SW 1271 (cell line): ENCODE data around the gene PFKP.
"Not testable (repeated sequence)": the region's sequence is repeated elsewhere in the genome, so short reads cannot be mapped to it uniquely, and the experiment has no call there.

Source experiments
- DNase-seq, 2 experiments: peaks; one replicate each; lab custom pipeline; 2025; lab: John Stamatoyannopoulos, UW

PFKP gene

DNA sequence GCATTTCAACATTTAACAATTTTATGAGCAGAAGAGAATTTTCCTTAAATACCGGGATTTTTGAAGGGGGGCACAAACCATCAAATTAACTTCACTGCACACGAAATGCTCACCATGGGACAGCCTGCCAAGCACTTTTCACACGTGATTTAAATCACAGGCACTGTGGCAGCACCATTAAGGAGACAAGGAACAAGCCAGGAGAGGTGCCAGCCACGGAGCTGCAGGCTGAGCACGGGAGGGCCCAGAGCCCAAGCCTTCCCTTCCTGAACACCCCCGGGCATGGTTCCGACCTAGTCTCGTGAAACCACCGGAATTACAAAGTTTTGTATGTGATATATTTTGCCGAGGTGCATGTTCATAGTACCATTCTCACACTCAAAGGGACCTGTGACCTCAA is 91.8 kb downstream of the PFKP start:
- DNase-seq, result no peak

DNA sequence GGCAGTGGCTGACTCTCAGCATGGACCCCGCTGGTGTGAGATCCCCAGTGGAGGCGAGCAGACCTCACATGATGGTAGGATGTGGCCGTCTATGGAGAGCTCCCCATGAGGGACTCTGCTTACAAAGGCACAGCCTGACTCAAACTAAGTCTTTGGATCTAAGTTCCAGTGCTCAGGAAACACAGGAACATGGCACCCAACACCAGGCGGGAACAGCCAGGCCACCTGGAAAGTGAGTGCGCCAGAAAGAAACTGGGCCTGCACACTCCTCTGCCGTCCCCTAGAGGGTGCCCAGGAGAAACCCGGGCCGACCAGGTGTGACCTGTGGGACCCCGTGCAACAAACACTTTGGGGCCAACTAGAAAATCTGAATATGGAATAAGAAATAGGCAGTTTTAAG is 95.2 kb downstream of the PFKP start:
- no peak for DNase-seq

DNA sequence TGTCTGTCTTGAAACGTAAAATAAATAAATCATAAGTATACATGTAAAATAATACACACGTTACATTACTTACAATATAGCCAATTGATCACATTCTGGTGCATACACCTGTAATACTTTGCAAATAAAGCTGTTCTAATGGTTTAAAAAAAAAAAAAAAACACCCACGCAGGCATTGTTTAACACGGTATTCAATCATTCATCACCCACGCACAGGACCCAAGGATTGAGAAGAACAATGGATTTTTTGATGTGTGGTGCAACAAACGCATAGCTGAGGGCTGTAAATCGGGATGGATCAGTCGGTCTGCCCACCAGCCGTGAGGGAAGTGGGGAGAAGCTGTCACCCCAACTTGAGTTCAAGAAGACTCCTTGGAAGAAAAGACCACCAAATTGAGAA is 96.5 kb downstream of the PFKP start:
- DNase-seq, result no peak

DNA sequence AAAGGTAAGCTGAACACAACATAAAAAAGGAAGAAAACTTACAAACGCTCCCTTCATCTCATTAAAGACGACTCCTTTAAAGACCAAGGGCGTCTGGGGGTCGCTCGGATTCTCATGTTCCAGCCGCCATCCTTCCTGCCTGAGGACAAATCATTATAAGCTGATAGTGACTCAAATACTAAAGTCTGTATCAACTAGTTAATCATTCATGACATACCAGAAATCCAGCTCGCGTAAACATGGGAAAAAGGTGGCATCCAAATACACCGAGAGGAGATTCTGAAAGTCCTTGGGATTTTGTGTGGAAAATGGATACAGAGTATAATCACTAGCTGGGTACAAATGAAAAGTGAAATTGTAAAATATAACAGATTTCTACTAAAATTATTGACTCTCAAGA is 97.8 kb downstream of the PFKP start:
- DNase-seq, result no peak

DNA sequence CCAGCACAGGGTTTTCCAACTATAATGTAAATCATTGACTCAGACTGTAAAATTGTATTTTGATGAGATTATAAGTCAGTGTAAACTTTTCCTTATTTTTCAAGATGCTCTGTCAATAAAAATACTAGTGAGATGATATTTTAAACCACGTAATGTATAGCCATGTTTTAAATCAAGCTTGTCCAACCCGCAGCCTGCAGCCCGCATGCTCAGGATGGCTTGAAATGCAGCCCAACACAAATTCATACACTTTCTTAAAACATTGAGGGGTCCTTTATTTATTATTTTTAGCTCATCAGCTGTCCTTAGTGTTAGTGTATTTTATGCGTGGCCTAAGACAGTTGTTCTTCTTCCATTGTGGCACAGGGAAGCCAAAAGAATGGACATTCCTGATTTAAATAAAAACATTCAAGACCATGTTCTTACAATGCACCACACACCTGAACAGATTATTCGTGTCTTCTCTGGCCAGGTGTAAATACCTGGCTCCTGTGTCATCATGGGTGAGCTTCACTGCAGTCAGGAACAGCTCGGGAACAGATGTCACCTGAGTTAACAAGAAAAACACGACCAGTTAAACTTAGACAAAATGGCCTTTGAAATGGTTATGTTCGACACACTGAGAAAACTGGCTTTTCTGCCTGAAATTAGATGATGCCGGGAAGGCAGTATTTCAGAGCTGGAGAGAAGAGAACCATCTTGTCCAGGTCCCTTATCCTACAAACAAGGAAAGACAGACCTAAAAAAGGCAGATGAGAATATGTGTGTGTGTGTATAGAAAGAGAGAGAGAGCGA is 99.3 kb downstream of the PFKP start:
- DNase-seq, result no peak

DNA sequence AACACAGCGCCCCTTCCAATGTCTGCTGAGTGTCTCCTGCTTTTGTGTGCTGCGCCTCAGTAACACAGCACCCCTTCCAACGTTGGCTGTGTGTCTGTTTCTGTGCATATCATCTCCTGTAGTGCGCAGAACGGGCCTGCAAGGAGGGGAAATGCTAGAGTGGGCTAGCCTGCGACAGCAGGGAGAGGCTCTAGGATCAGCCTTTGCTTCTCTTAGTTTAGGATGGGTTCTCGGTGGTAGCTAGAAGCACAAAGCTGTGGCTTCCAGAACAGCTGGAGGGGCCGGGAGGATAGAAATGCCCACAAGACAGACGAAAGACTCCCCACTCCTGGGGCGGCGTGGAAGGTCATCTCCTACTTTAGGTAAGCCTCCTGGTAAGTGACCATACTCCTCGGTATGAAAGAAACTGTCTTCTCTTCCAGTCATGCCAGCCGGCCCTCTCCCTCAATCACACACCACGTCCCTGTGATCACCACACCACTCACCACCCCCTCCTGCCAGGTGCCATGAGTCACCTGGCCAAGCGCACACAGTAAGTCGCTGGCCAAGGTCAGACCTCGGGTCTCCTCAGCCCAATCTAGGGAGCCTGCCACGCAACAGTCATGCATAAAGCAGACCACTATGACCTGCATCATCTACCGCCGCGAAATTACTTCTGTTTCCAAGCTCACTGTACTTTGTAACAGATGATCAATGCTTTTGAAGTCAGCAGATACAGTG is 100.4 kb downstream of the PFKP start:
- DNase-seq, result no peak

DNA sequence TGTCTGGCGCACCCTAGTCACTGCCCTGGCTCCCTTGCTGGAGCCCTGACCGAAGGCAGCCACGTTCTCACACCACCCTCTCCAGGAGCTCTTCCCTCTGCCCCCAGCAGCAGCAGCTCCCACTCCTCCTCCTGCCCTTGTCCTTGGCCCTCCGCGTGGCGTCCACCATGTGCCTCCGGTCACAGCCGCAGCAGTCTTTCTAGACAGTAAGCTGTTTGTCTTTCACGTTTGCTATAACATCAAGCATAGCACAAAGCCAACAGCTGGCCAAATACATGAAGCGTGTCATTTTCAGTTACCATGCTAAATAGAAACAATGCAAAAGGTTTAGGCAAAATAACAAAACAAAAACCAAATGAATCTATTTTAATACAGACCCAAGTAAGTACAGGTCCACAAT is 101.9 kb downstream of the PFKP start:
- no peak for DNase-seq

DNA sequence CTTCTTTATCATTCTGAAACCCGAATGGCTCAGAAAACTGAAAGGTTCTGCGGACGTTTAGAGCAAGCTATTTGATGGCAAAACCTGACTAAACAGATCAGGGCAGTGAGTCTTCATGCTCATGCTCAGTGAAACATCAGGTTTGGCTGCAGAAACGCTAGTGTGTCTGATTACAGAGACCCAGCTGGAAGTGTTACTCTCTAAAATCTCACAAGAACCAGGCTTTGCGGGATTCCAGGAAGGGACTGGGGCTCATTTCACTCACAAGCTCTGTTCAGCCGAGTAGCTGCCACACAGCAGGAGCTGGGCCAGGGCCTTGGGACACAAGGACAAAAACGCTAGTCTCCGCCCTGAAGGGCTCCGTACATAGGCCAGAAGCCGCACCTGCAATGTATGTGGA is 102.3 kb downstream of the PFKP start:
- no peak for DNase-seq

DNA sequence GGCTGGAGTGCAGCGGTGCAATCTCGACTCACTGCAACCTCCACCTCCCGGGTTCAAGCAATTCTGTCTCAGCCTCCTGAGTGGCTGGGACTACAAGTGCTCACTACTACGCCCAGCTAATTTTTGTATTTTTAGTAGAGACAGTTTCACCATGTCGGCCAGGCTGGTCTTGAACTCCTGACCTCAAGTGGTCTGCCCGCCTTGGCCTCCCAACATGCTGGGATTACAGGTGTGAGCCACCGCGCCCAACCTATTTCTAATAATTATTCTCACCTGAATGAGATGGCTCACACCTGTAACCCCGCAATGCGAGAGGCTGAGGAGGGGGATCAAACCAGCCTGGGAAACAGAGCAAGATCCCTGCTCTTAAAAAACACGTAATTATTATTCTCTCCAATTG is 104.1 kb downstream of the PFKP start:
- not testable (repeated sequence) for DNase-seq

DNA sequence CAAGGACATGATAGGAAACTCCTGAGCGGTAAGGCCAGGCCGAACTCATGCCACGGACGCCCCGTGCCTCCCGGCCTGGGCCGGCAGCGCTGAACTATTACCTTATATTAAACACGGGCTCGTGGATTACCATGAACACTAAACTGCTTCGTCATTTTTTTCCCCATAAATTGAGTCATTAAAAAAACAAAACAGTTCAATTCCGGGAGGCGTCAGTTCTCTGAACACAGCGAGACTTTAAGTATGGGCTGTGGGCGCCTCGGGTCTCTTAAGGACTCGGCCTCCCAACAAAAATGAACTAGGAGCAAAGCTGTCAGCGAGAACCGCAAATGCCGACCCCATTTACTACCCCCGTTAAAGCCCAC is 104.7 kb downstream of the PFKP start:
- DNase-seq, result no peak

DNA sequence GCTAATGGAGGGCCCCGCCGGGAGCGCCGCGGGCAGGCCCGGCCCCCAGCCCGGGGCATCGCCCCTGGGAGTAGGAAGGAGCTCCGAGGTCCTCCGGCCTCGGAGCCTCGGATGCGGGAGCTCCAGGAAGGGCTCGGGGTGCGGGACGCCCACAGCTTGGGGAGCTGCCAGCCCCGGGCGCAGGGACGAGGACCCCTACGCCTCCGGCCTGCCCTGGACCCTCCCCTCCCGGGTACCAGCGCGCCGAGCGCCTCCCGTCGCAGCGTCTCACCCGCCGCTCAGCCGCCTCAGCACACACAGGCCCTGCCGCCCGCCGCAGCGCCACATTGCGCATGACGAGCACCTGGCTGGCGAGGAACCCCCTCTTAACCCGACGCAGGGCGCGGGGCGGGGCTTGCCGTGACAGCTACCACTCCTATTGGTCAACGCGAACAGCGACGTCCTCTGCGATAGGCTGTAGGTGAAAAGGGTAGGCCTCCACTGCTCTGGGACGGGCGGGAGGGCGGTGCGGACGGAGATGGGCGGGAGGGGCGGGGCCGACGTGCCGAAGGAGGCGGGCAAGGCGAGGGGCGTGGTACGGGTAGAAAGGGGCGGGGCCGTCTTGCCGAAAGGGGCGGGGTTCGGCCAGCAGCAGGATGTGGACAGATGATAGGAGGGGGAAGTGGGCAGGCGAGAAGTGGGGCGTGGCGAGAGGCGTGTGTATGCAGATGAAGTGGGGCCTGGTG is 105.3 kb downstream of the PFKP start, which contains the start of gene PITRM1:
Gene PITRM1 (minus strand): TSS at position 337 of the 725 bp plus-strand sequence. CDS start 10 bp downstream, at position 327.
- DNase-seq, result peak; percentile 78 to 95

DNA sequence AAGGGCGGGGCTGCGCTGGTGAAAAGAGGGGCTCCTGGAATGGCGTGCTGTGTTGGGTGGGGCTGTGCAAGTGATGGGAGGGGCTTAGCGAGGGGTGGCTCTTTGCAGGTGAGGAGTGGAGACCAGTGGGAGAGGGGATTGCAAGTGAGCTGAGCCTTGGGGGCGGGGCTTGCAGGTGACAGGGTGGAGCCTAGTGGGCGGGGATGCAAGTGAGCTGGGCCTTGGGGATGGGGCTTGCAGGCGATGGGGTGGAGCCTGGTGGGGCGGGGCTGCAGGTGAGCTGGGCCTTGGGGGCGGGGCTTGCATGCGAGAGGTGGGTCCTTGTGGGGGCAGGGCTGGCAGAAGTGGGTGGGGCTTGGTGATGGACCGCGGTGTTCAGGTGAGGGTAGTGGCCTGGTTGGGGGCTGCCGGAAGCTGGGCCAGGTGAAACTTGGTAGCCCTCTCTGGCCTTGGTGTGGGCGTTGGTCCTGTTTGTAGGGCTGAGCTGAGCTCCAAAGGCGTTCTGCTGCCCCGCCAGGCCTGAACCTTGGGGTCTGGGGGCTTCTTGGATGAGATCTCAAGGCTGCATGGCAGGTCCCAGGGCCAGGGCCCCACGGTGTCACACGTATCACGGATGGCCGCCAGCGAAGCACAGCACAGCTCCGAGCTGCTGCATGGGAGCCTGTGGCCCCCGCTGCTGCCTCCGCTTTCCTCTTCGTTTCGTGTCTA is 106.0 kb downstream of the PFKP start:
- DNase-seq, result no peak

DNA sequence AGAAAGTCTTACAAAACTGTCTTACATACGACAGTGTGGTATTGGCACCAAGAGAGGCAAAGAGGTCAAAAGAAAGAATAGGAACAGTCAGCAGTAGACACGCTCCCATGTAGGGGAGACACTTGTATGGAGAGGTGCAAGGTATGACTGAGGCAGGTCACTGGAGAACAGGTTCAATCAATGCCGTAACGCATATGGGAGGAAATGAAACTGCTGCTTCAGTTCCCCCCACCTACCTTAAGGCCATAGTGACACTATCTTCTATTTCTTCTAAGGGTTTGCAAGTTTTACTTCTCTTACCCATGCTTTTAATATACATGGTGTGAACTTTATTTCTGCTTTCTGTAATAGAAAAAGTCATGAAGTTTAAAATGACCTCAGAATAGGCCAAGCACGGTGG is 110.7 kb downstream of the PFKP start:
- no peak for DNase-seq

DNA sequence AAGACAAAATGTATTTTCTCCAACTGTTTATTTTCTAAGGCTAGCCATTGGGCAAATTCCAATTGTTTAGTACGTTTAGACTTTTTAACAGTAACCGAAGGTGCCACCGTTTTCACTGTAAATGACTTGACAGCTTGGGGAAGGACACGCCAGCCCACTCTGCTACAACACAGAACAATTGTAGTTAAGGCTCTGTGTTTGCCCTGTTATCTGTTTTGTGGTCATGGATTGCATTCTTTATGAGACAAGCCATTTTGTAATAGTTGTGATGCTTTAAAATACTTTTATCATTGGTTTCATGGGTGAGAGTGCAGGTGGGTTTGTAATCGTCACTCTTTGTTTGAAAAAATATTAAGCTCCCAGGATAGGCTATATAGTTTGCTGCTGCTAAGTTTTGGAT is 111.8 kb downstream of the PFKP start:
- no peak for DNase-seq

DNA sequence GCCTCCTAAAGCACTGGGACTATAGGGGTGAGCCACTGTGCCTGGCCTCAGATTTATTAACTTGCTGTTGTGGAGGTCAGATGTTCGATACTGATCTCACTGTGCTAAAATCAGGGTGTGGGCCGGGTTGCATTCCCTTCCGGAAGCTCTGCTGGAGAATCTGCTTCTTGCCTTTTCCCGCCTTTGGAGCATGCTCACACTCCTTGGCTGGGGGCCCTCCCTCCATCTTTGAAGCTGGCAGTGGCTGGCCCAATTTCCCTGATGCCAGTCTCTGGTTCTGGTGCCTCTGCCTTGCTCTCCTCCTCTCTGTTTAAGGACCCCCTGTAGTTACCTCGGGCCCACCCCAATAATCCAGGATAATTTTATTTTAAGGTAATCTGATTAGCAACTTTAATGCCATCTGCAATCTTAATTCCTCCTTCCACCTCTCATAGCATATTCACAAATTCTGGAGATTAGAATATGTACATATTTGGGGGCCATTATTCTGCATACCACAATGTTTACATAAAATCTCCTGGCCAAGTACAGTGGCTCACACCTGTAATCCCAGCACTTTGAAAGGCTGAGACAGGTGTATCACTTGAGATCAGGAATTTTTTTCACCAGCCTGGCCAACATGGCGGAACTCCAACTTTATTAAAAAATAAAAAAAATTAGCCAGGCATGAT is 113.1 kb downstream of the PFKP start:
- no peak for DNase-seq

DNA sequence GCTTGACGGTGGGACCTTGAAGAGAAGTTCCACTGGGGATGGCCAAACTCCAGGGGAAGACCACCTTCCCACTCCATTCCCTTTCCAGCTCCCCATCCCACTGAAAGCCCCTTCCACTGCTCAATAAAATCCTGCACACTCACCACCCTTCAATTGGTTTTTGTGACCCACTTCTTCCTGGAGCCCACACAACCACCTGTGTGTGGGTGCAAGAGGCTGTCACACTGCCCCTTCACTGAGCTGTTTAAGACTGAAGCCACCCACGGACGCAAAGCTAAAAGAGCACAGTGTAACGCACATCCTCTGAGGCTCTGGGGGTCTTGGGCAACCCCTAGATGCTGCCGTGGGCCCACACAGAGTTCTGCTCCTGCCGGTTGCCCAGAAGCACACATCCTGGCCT is 118.0 kb downstream of the PFKP start:
- DNase-seq, result no peak

DNA sequence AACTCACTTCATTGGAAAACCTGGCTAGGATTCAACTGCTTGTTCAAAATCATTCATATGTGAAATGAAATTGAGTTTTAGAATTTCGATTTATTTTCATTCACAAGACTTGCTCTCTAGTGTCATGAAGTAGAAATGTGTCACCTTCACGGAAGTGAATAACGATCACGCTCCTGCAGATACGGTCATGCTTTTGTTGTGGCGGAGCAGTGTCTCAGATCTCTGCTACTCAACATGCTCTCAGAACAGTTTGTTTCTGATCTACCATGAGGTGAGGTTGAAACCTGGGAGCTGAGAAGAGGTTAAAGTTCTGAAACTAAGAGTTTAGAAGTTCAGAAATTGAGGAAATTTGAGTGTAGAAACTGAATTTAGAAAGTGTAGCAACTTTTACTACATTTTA is 119.0 kb downstream of the PFKP start:
- no peak for DNase-seq
